HFF-Myc (cell line): ENCODE data around the gene TRMT61A.

Experiments used
- DNase-seq: peaks from one replicate; pipeline ENCODE4 v3.0.0-alpha.2; 2011; ENCODE audit warnings: low read depth; ENCODE audit errors: extremely low read depth
- H3K4me3 ChIP-seq: replicated peaks from 2 replicates; pipeline ENCODE4 v1.5.1; 2011; ENCODE audit warnings: low read depth, mild to moderate bottlenecking, control low read depth, low read length
- CTCF ChIP-seq: IDR thresholded peaks from 2 replicates; pipeline ENCODE4 v1.5.1; 2012; ENCODE audit warnings: mild to moderate bottlenecking, low read depth, low read length, control low read depth; ENCODE audit errors: missing control alignments

Gene TRMT61A

GRCh38 chr14:103561381-103562178 lies 32.6 kb downstream of the TRMT61A start:
- no peak for DNase-seq
- TF ChIP-seq CTCF = no peak

DNA sequence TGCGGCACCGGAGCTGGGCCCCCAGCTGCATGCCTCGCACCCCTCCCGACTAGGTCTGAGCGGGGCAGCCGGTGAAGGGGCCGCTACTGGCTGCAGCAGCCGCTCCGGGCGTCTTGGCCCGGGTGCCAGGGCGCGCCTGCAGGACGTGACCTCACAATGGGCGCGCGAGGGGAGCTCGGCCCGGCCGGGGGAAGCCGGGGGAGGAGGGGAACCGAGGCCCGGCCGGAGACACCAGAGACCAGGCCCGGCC lies 33.1 kb downstream of the TRMT61A start:
- no peak for DNase-seq
- TF ChIP-seq CTCF = no peak
- peak overlapping the region; percentile 75 for H3K4me3 ChIP-seq

More at GRCh38 chr14:103561381-103562178, 32.6 kb downstream of the TRMT61A start:
- H3K4me3 ChIP-seq = peak overlapping the region; percentile 75

DNA sequence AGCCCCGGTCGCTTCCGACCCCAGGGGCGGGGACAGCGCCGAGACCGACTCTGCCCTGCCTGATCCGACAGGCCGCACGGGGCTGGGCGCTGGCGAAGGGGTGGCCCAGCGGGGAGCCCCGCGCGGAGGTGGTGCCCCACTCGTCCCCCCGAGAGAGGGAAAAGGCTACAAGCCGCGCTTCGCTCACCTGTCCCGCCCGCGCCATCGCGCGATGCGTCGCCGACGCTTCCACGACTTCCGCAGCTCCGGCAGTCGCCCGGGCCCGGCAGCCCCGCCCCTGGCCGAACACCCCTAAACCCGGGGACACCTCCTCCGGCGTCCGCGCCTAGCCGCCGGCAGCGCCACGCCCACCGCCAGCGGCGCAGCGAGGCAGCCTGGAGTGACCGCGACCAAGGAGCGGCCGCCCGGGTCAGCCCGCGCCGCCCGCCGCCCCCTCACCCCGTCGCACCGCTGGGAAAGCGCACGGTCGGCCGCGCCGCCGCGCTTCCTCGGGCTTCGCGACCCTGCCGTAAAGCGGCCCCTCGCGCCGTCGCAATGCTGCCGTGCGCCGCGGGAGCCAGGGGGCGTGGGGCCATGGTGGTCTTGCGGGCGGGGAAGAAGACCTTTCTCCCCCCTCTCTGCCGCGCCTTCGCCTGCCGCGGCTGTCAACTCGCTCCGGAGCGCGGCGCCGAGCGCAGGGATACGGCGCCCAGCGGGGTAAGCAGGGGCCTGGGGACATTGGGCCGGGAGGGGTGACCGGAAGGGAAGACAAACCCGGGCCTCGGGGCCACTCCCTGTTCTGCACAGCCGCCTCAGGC lies 33.6 kb downstream of the TRMT61A start, which contains the start of the genes BAG5 and COA8:
Gene BAG5 (minus strand): TSS at position 229 of the 797 bp plus-strand sequence. CDS start 1,493 bp downstream, outside the sequence.
Gene COA8 (plus strand): TSS at position 532 of the 797 bp plus-strand sequence. CDS start 42 bp downstream, at position 574.
- DNase-seq = peak; percentile 36

DNA sequence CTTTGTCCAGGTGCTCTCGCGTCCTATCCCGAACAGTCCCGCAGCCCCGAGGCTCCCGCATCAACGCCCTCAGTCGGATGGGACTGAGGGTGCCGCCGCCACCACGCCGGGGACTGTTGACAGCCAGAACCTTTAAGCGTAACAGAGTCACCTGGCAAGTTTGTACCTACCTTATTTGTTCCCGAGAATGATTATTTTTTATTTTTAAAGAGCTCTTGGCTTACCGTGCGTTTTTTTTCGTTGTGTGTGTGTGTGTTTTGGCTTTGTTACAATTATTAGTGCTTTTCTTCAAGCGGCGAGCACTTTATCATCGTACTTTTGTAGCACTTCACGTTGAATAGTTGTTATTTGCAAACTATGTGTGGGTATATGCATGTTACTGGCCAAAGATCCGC lies 34.2 kb downstream of the TRMT61A start:
- DNase-seq = no peak
- H3K4me3 ChIP-seq = peak overlapping the region; percentile 75
- TF ChIP-seq CTCF = no peak

More for the DNA sequence above, 33.6 kb downstream of the TRMT61A start, which contains the start of the genes BAG5 and COA8:
- no peak for TF ChIP-seq CTCF
- H3K4me3 ChIP-seq = peak within 1 kb of the TSS; percentile 75

- TF ChIP-seq CTCF = no peak
- peak overlapping the region; percentile 75 for H3K4me3 ChIP-seq
- DNase-seq = no peak
Observed at GRCh38 chr14:103563844-103564505, 35.0 kb downstream of the TRMT61A start.

DNA sequence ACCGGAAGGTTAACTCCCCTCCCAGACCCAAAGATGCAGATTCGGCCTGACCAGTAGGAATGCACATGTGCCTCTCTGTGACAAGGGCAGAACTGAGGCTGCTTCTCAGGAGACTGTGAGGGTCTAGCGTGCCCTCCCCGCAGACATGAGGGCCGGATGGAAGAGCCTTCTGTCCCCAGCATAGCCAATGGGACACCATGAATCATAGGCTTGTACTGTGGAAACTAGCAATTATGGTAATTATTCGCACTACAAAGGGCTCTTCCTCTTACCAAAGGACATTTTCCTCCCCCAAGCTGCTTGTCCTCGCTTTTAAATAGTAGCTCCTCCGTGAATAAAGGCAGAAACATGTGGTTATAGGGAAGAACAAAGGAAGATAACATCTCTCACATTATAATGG lies 40.0 kb downstream of the TRMT61A start:
- TF ChIP-seq CTCF = no peak
- no peak for DNase-seq
- no peak overlapping the region for H3K4me3 ChIP-seq
